HepG2 (cell line): ENCODE measurements around the gene KCND1. TPM values are rescaled to one million over a fixed set of nuclear protein-coding genes. Genes with fewer than 3 reads are reported as not detected.

Experiments used
- BHLHE40 ChIP-seq: IDR thresholded peaks from 2 replicates; pipeline ENCODE4 v1.6.1; 2011; ENCODE audit warnings: low read length, improper control_type of control experiment
- GABPB1 ChIP-seq: IDR thresholded peaks from 2 replicates; pipeline ENCODE4 v1.6.1; 2016; ENCODE audit warnings: mild to moderate bottlenecking, missing genetic modification reagents, moderate library complexity, missing compliant biosample characterization
- HNRNPH1 ChIP-seq: fragments of 200-400 bp; formaldehyde crosslinking; optimal IDR thresholded peaks from 2 replicates; pipeline ENCODE3; 2017; ENCODE audit warnings: mild to moderate bottlenecking, low read depth, low read length
- KDM2A ChIP-seq: sonication (generic); formaldehyde crosslinking; IDR thresholded peaks from 2 replicates; pipeline ENCODE4 v1.4.0; 2020; ENCODE audit warnings: low read depth, missing genetic modification reagents, borderline replicate concordance
- PHF20 ChIP-seq: sonication (generic); formaldehyde crosslinking; IDR thresholded peaks from 2 replicates; pipeline ENCODE4 v1.5.0; 2020; ENCODE audit warnings: mild to moderate bottlenecking, missing genetic modification reagents
- RBFOX2 ChIP-seq: fragments of 200-400 bp; formaldehyde crosslinking; IDR thresholded peaks from 2 replicates; pipeline ENCODE4 v1.6.1; 2017; ENCODE audit warnings: low read depth, mild to moderate bottlenecking, low read length
- SRSF9 ChIP-seq: fragments of 200-400 bp; formaldehyde crosslinking; IDR thresholded peaks from 2 replicates; pipeline ENCODE4 v1.6.1; 2018; ENCODE audit warnings: borderline replicate concordance, mild to moderate bottlenecking, low read depth, low read length; ENCODE audit not compliant: insufficient read depth, poor library complexity, severe bottlenecking
- ZFP82 ChIP-seq: sonication (generic); formaldehyde crosslinking; IDR thresholded peaks from 2 replicates; pipeline ENCODE4 v1.5.1; 2020; ENCODE audit warnings: mild to moderate bottlenecking, missing genetic modification reagents, borderline replicate concordance
- ZFP91 ChIP-seq: sonication (generic); formaldehyde crosslinking; IDR thresholded peaks from 2 replicates; pipeline ENCODE4 v1.9.0; 2022; ENCODE audit warnings: missing genetic modification reagents, mild to moderate bottlenecking, borderline replicate concordance
- polyA plus RNA-seq, 8 experiments: library from polyadenylated mRNA; depleted of rRNA in 3 of 8; stranded (reverse) in 7 of 8; unstranded in 1 of 8; fragments of >200 nt; fragmentation: Illumina TruSeq in 4 of 8; extraction: Trizol in 4 of 8; gene quantifications; 2 replicates each; pipeline versions ENCODE4 v1.2.1 to v1.2.3, GENCODE V29; 2011 to 2016; ENCODE audit warnings: low read depth in 4 of 8, missing spikeins in 1 of 8, mixed read lengths in 1 of 8; ENCODE audit not compliant: insufficient read depth in 1 of 8
- total RNA-seq, 5 experiments: library from RNA; depleted of rRNA; stranded (reverse); fragments of >200 nt; fragmentation: Illumina TruSeq; extraction: Trizol; gene quantifications; 2 replicates each; pipeline ENCODE4 v1.2.3, GENCODE V29; 2016; ENCODE audit warnings: low read depth in 1 of 5
- TF ChIP-seq, protein P1 (sequence below), 2 experiments: sonication (generic) in 1 of 2; formaldehyde crosslinking in 1 of 2; IDR thresholded peaks; 2 replicates each; pipeline versions ENCODE4 v1.5.1 to v1.6.1; 2011 to 2020; ENCODE audit warnings: borderline replicate concordance in 1 of 2, low read depth in 1 of 2, low read length in 1 of 2, mild to moderate bottlenecking in 1 of 2, missing genetic modification reagents in 1 of 2, moderate library complexity in 1 of 2
- TF ChIP-seq, protein P2 (sequence below): sonication (generic); formaldehyde crosslinking; IDR thresholded peaks from 2 replicates; pipeline ENCODE4 v1.4.0; 2020; ENCODE audit warnings: missing genetic modification reagents
- TF ChIP-seq, protein P3 (sequence below), 2 experiments: sonication (generic) in 1 of 2; formaldehyde crosslinking in 1 of 2; IDR thresholded peaks; 2 replicates each; pipeline versions ENCODE4 v1.6.1 to v1.9.0; 2014 to 2022; ENCODE audit warnings: antibody characterized with exemption in 1 of 2, borderline replicate concordance in 1 of 2, inconsistent platforms in 1 of 2, low read depth in 1 of 2, missing genetic modification reagents in 1 of 2

Gene KCND1
- total and polyA plus RNA-seq, 2 of the 13 experiments (the other 11 are each of a cell fraction or from before 2014, with no cell fraction given): 0.07 to 0.30 TPM

GRCh38 chrX:49002091-49002935, 30.7 kb upstream of the KCND1 start, which contains the start of gene GRIPAP1 (continued):
- TF ChIP-seq, protein P1, sequence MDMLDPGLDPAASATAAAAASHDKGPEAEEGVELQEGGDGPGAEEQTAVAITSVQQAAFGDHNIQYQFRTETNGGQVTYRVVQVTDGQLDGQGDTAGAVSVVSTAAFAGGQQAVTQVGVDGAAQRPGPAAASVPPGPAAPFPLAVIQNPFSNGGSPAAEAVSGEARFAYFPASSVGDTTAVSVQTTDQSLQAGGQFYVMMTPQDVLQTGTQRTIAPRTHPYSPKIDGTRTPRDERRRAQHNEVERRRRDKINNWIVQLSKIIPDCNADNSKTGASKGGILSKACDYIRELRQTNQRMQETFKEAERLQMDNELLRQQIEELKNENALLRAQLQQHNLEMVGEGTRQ (IDR thresholded peaks at IDR 0.05; ENCODE audit: low read depth, low read length): no peak
- TF ChIP-seq, protein P1 (CRISPR knock-in tag; IDR thresholded peaks at IDR 0.05; ENCODE audit: borderline replicate concordance): no peak
- TF ChIP-seq HNRNPH1 (peak; percentile 92), PHF20 (CRISPR knock-in tag) (peak; percentile 49; the same call in 1 of the 2 replicates), BHLHE40 (peak; percentile 90), SRSF9 (no peak), ZFP91 (peak; percentile 57; the same call in 1 of the 2 replicates), ZFP82 (no peak), GABPB1 (CRISPR knock-in tag) (peak; percentile 56; the same call in 1 of the 2 replicates), KDM2A (peak; percentile 25; the same call in 1 of the 2 replicates), RBFOX2 (0 out of 2 replicates have a peak, but pooled peaks have one; percentile 27)
- TF ChIP-seq, protein P2, sequence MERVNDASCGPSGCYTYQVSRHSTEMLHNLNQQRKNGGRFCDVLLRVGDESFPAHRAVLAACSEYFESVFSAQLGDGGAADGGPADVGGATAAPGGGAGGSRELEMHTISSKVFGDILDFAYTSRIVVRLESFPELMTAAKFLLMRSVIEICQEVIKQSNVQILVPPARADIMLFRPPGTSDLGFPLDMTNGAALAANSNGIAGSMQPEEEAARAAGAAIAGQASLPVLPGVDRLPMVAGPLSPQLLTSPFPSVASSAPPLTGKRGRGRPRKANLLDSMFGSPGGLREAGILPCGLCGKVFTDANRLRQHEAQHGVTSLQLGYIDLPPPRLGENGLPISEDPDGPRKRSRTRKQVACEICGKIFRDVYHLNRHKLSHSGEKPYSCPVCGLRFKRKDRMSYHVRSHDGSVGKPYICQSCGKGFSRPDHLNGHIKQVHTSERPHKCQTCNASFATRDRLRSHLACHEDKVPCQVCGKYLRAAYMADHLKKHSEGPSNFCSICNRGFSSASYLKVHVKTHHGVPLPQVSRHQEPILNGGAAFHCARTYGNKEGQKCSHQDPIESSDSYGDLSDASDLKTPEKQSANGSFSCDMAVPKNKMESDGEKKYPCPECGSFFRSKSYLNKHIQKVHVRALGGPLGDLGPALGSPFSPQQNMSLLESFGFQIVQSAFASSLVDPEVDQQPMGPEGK (CRISPR knock-in tag): peak; percentile 86
- TF ChIP-seq, protein P3, sequence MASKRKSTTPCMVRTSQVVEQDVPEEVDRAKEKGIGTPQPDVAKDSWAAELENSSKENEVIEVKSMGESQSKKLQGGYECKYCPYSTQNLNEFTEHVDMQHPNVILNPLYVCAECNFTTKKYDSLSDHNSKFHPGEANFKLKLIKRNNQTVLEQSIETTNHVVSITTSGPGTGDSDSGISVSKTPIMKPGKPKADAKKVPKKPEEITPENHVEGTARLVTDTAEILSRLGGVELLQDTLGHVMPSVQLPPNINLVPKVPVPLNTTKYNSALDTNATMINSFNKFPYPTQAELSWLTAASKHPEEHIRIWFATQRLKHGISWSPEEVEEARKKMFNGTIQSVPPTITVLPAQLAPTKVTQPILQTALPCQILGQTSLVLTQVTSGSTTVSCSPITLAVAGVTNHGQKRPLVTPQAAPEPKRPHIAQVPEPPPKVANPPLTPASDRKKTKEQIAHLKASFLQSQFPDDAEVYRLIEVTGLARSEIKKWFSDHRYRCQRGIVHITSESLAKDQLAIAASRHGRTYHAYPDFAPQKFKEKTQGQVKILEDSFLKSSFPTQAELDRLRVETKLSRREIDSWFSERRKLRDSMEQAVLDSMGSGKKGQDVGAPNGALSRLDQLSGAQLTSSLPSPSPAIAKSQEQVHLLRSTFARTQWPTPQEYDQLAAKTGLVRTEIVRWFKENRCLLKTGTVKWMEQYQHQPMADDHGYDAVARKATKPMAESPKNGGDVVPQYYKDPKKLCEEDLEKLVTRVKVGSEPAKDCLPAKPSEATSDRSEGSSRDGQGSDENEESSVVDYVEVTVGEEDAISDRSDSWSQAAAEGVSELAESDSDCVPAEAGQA (IDR thresholded peaks at IDR 0.05; ENCODE audit: low read depth): no peak
- TF ChIP-seq, protein P3 (CRISPR knock-in tag; IDR thresholded peaks at IDR 0.05; ENCODE audit: borderline replicate concordance): no peak
